ENCODE results near the gene OR6P1.

The OR6P1 gene

DNA sequence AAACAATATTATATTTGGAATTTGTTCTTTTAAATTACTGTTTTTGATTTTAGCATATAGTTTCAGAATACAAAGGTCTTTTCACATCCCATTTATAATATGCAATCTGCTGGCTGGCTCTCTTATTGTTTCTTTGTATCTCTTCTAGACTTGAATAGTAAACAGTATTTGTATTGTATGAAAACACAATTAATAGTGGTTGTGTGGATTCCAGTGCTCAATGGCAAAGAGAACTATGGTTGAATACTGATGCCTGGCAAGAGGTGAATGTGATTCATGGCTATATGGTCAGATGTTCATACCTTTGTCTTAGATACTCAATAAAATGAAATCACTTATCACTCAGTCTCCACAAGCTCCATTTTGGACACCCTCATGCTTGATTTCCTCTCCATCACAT is 53.4 kb downstream of the OR6P1 start:
- no peak for DNase-seq (ENCODE audit: low read depth)

Data from activated T-helper 9 cell treated with anti-CD3 and anti-CD28 coated beads, Interleukin-2, amount 50 U/mL, for 16 hours (primary cell).